ENCODE measurements around the gene PAGR1.
"Not testable (repeated sequence)": the region's sequence is repeated elsewhere in the genome, so short reads cannot be mapped to it uniquely, and the experiment has no call there.

The PAGR1 gene

GRCh38 chr16:29813644-29814562 lies 2.0 kb upstream of the PAGR1 start:
- no peak for DNase-seq

GRCh38 chr16:29814592-29814991 lies 1.4 kb upstream of the PAGR1 start:
- DNase-seq = no peak

GRCh38 chr16:29815032-29815721 lies 775 bp upstream of the PAGR1 start:
- peak; percentile 54 to 62 for DNase-seq

- DNase-seq = peak; percentile 79 to 85
Observed at GRCh38 chr16:29816694-29817441, 916 bp downstream of the PAGR1 start.

- no peak for DNase-seq
Observed at GRCh38 chr16:29818082-29818481, 2.1 kb downstream of the PAGR1 start.

- no peak for DNase-seq
Observed at GRCh38 chr16:29819506-29819905, 3.6 kb downstream of the PAGR1 start.

- peak; percentile 75 to 80 for DNase-seq
Observed at GRCh38 chr16:29820271-29820701, 4.3 kb downstream of the PAGR1 start, which contains the start of gene MVP. Gene MVP, plus strand, starts transcription at chr16:29820462. Its CDS starts 10,088 bp downstream, at chr16:29830550.

- DNase-seq = peak; percentile 67 to 76
Observed at GRCh38 chr16:29820730-29821642, 5.0 kb downstream of the PAGR1 start.

GRCh38 chr16:29821643-29822115 lies 5.7 kb downstream of the PAGR1 start:
- DNase-seq = no peak

- DNase-seq = no peak
Observed at GRCh38 chr16:29824589-29825144, 8.7 kb downstream of the PAGR1 start.

- DNase-seq = peak; percentile 78
Observed at GRCh38 chr16:29825145-29826044, 9.4 kb downstream of the PAGR1 start.

- DNase-seq = peak in 1 of 2 experiments; percentile 21
Observed at GRCh38 chr16:29826342-29826695, 10.4 kb downstream of the PAGR1 start.

- DNase-seq = no peak
Observed at GRCh38 chr16:29830774-29831173, 14.8 kb downstream of the PAGR1 start.

- no peak for DNase-seq
Observed at GRCh38 chr16:29831490-29831889, 15.5 kb downstream of the PAGR1 start.

- not testable (repeated sequence) for DNase-seq
Observed at GRCh38 chr16:29833219-29833618, 17.3 kb downstream of the PAGR1 start.

GRCh38 chr16:29834079-29834478 lies 18.1 kb downstream of the PAGR1 start:
- peak in 1 of 2 experiments; percentile 38 for DNase-seq

GRCh38 chr16:29835926-29836325 lies 20.0 kb downstream of the PAGR1 start:
- no peak for DNase-seq

GRCh38 chr16:29836623-29837022 lies 20.7 kb downstream of the PAGR1 start:
- DNase-seq = no peak

- DNase-seq = no peak
Observed at GRCh38 chr16:29837841-29838240, 21.9 kb downstream of the PAGR1 start.

- DNase-seq = no peak
Observed at GRCh38 chr16:29839822-29840221, 23.9 kb downstream of the PAGR1 start.
